Right ventricle myocardium inferior (tissue), 1 donor: ENCODE measurements around the gene HOXB8. TPM values are rescaled to one million over a fixed set of nuclear protein-coding genes. Genes with fewer than 3 reads are reported as not detected.

Source experiments
- ATAC-seq: fragments of 200-7000 bp; cut with Tn5 transposase; one replicate; pipeline ENCODE4 v1.9.1; 2020; ENCODE audit warnings: mild to moderate bottlenecking, moderate library complexity
- DNase-seq: peaks from one replicate; pipeline ENCODE4 v3.0.0; 2021; ENCODE audit errors: missing footprints
- intact Hi-C: fragments of 100-400 bp; cut with DNase I; formaldehyde crosslinking; loops from one replicate; pipeline ENCODE4 v1.11.0; 2022
- microRNA-seq: library from miRNA; unstranded; fragments of <30 nt; microRNA quantifications from one replicate; pipeline ENCODE4 v1.2.0, GENCODE V29; 2020
- total RNA-seq: library from RNA; stranded (reverse); fragmentation: NEBNext Ultra II Directional; extraction: Animal tissue kit (Norgen Biotek cat#: 25700); gene quantifications from one replicate; pipeline ENCODE4 v1.2.1, GENCODE V29; 2021
- donor health status: DM: no; HTN: yes; CAD: no; lungs with severe emphysema.

HOXB8 gene
- total RNA-seq, 1 donor from 2014 or later: not detected

- intact Hi-C loops: no loop called here
- DNase-seq (no peak), ATAC-seq (no peak)
These were observed 47.9 kb downstream of the HOXB8 start for GRCh38 chr17:48567209-48567608.

- no peak for ATAC-seq
- DNase-seq: no peak
- intact Hi-C loops: no loop called here
These were observed 48.4 kb downstream of the HOXB8 start for GRCh38 chr17:48566717-48567116.

GRCh38 chr17:48565925-48566710, 49.0 kb downstream of the HOXB8 start:
- DNase-seq: no peak
- intact Hi-C loops: no loop called here
- no peak for ATAC-seq

GRCh38 chr17:48565022-48565554, 50.0 kb downstream of the HOXB8 start:
- intact Hi-C loops: no loop called here
- ATAC-seq: no peak
- no peak for DNase-seq

GRCh38 chr17:48564188-48565021, 50.7 kb downstream of the HOXB8 start:
- ATAC-seq (no peak), DNase-seq (no peak)
- intact Hi-C loops: no loop called here

GRCh38 chr17:48563867-48564187, 51.3 kb downstream of the HOXB8 start:
- no peak for ATAC-seq
- intact Hi-C loops: no loop called here
- DNase-seq: no peak

- ATAC-seq: no peak
- DNase-seq: no peak
- intact Hi-C loops: no loop called here
These were observed 51.7 kb downstream of the HOXB8 start for GRCh38 chr17:48563385-48563838.

- DNase-seq: no peak
- intact Hi-C loops: no loop called here
- no peak for ATAC-seq
These were observed 52.2 kb downstream of the HOXB8 start for GRCh38 chr17:48562934-48563333.

Small RNAs within 50 kb of the gene (microRNA-seq; reads per million reads assigned to microRNA genes)
- not detected for gene MIR196A1

Other genes with a start within 250 kb of the HOXB8 start
- gene SKAP1, start 185.1 kb downstream of the HOXB8 start, total RNA-seq: 0.38 TPM
- gene HOXB1, start 84.3 kb downstream of the HOXB8 start, total RNA-seq: not detected
- gene HOXB2, start 70.2 kb downstream of the HOXB8 start, total RNA-seq: 2.5 TPM
- 0.38 TPM for gene HOXB4, start 36.9 kb downstream of the HOXB8 start, total RNA-seq
- 1.2 TPM for gene HOXB3, start 25.1 kb downstream of the HOXB8 start, total RNA-seq
- gene HOXB5, start 21.5 kb downstream of the HOXB8 start, total RNA-seq: not detected
- 0.57 TPM for gene HOXB6, start 10.3 kb downstream of the HOXB8 start, total RNA-seq
- 0.41 TPM for gene HOXB7, start 4.3 kb downstream of the HOXB8 start, total RNA-seq
- not detected for gene HOXB9, start 11.1 kb upstream of the HOXB8 start, total RNA-seq
- not detected for gene PRAC1, start 107.2 kb upstream of the HOXB8 start, total RNA-seq
- gene PRAC2, start 107.9 kb upstream of the HOXB8 start, total RNA-seq: not detected
- not detected for gene HOXB13, start 113.5 kb upstream of the HOXB8 start, total RNA-seq
- gene TTLL6, start 201.9 kb upstream of the HOXB8 start, total RNA-seq: 0.08 TPM
- gene CALCOCO2, start 215.7 kb upstream of the HOXB8 start, total RNA-seq: 321 TPM